HG03571 (cell line): Measurements from ENCODE around the gene BEAN1.
"Not testable (repeated sequence)": the region's sequence is repeated elsewhere in the genome, so short reads cannot be mapped to it uniquely, and the experiment has no call there.

ENCODE experiments used
- ATAC-seq: cut with Tn5 transposase; IDR thresholded peaks from one replicate; pipeline ENCODE4 v1.9.1; 2021; ENCODE audit not compliant: unreplicated experiment

Gene BEAN1

GRCh38 chr16:66503612-66504011 is 76.5 kb downstream of the BEAN1 start:
- no peak for ATAC-seq

- ATAC-seq: no peak
These were observed 80.7 kb downstream of the BEAN1 start for GRCh38 chr16:66507731-66508239.

GRCh38 chr16:66508248-66508913 is 81.3 kb downstream of the BEAN1 start:
- no peak for ATAC-seq

GRCh38 chr16:66508914-66509496 is 81.9 kb downstream of the BEAN1 start:
- no peak for ATAC-seq

- ATAC-seq: no peak
These were observed 82.5 kb downstream of the BEAN1 start for GRCh38 chr16:66509576-66509975.

GRCh38 chr16:66510298-66510697 is 83.2 kb downstream of the BEAN1 start:
- ATAC-seq: no peak

- no peak for ATAC-seq
These were observed 83.9 kb downstream of the BEAN1 start for GRCh38 chr16:66510711-66511601.

- no peak for ATAC-seq
These were observed 84.6 kb downstream of the BEAN1 start for GRCh38 chr16:66511602-66512271.

- ATAC-seq: no peak
These were observed 85.4 kb downstream of the BEAN1 start for GRCh38 chr16:66512272-66513110.

GRCh38 chr16:66513111-66513723 is 86.1 kb downstream of the BEAN1 start:
- no peak for ATAC-seq

GRCh38 chr16:66514391-66514790 is 87.3 kb downstream of the BEAN1 start:
- ATAC-seq: not testable (repeated sequence)

GRCh38 chr16:66514980-66515595 is 88.0 kb downstream of the BEAN1 start:
- not testable (repeated sequence) for ATAC-seq

GRCh38 chr16:66515596-66516508 is 88.8 kb downstream of the BEAN1 start:
- ATAC-seq: no peak

- ATAC-seq: no peak
These were observed 89.4 kb downstream of the BEAN1 start for GRCh38 chr16:66516509-66516807.

GRCh38 chr16:66516808-66517585 is 89.9 kb downstream of the BEAN1 start:
- ATAC-seq: peak; percentile 97

GRCh38 chr16:66517586-66518263 is 90.6 kb downstream of the BEAN1 start:
- no peak for ATAC-seq
